Mammary epithelial cell (primary cell): Measurements from ENCODE around the gene NCOA3.

Experiments
- CTCF ChIP-seq, 2 donors: IDR thresholded peaks in 1 of 2; conservative IDR thresholded peaks in 1 of 2; 2 replicates each; pipeline ENCODE4 v1.5.1; 2011 to 2012; ENCODE audit warnings: inconsistent platforms in 2 of 2, low read length in 2 of 2, mild to moderate bottlenecking in 2 of 2, control low read depth in 1 of 2, low read depth in 1 of 2; ENCODE audit not compliant: insufficient read depth in 1 of 2; ENCODE audit errors: extremely low read depth in 1 of 2
- EZH2 ChIP-seq: IDR thresholded peaks from 2 replicates; pipeline ENCODE4 v1.6.1; 2012; ENCODE audit warnings: low read length, inconsistent platforms, borderline replicate concordance

GRCh38 chr20:47499053-47499452 lies 2.6 kb upstream of the NCOA3 start:
- TF ChIP-seq CTCF (conservative IDR thresholded peaks at IDR 0.05 in 1 of 2, IDR thresholded peaks at IDR 0.05 in 1 of 2; ENCODE audit: extremely low read depth in 1 of 2, insufficient read depth in 1 of 2, low read depth in 1 of 2, low read length in 2 of 2) = no peak
- TF ChIP-seq EZH2 = no peak
